ENCODE data around the gene MED25. TPM values are rescaled to one million over a fixed set of nuclear protein-coding genes. Genes with fewer than 3 reads are reported as not detected.

Gene MED25
- total RNA-seq, 1 donor from 2014 or later = 40.1 TPM

DNA sequence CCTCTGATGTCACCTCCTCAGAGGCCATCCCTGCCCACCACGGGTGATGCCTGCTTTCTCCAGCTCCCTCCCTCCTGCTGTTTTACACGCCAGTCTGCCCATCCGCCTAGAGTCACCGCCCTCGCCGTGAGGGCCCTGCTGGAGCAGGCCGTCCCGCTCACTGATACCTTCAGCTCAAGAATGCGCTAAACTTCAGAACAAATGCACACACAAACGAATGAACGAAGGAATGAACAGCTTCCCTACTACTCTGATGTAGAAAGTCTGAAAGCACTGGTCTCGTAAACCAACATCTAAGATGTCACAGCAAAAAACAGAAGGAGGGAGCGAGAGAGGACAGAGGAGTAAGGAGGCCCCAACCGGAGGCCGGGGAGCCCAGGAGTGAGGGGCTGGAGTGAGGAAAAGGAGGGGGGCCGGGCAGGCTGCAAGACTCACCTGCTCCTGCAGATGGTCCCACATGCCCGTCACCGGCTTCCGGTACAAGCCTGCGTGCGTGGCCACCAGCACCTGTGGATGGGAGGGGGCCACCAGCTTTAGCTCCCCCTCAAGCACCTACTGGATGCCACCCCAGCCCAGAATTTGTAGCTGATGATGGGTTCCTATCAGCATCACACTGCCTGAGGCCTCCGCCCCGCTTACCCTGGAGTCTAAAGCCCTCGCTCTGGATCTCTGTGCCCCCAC lies 45.3 kb downstream of the MED25 start:
- no peak for DNase-seq (ENCODE audit: low spot score)
- H3K36me3 Mint-ChIP-seq (ENCODE audit: low read depth) = peaks cover 15% of the 10 kb centered on the region
- H3K27ac Mint-ChIP-seq (ENCODE audit: unreplicated experiment) = no peak overlapping the region
- no peaks in the 10 kb centered on the region for H3K27me3 Mint-ChIP-seq (ENCODE audit: low read depth)
- TF ChIP-seq, protein P1, sequence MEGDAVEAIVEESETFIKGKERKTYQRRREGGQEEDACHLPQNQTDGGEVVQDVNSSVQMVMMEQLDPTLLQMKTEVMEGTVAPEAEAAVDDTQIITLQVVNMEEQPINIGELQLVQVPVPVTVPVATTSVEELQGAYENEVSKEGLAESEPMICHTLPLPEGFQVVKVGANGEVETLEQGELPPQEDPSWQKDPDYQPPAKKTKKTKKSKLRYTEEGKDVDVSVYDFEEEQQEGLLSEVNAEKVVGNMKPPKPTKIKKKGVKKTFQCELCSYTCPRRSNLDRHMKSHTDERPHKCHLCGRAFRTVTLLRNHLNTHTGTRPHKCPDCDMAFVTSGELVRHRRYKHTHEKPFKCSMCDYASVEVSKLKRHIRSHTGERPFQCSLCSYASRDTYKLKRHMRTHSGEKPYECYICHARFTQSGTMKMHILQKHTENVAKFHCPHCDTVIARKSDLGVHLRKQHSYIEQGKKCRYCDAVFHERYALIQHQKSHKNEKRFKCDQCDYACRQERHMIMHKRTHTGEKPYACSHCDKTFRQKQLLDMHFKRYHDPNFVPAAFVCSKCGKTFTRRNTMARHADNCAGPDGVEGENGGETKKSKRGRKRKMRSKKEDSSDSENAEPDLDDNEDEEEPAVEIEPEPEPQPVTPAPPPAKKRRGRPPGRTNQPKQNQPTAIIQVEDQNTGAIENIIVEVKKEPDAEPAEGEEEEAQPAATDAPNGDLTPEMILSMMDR (IDR thresholded peaks at IDR 0.05) = no peak
- no peaks in the 10 kb centered on the region for H3K9me3 Mint-ChIP-seq (ENCODE audit: low read depth)
- H3K4me3 Mint-ChIP-seq (ENCODE audit: unreplicated experiment) = no peak overlapping the region
- H3K4me1 Mint-ChIP-seq (ENCODE audit: low read depth) = peaks cover 36% of the 10 kb centered on the region

DNA sequence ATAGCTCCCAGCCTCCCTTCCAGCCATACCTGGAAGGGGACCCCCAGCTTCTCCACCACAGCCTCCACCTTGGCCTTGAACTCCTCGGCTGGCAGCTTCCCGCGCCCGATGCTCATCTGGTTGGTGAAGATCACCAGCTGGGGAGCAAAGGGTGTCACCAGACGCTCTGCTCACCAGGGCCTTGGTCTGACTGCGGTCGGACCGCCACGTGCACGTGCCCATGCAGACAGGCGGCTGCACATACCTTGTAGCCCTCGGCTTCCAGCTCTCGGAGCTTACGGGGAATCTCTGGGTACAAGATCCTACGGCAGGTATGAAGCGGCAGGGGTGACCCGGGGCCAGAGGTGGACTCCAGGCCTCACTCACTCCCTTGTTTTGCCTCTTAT lies 45.8 kb downstream of the MED25 start:
- no peak overlapping the region for H3K27ac Mint-ChIP-seq (ENCODE audit: unreplicated experiment)
- H3K36me3 Mint-ChIP-seq (ENCODE audit: low read depth) = peaks cover 15% of the 10 kb centered on the region
- no peaks in the 10 kb centered on the region for H3K27me3 Mint-ChIP-seq (ENCODE audit: low read depth)

DNA sequence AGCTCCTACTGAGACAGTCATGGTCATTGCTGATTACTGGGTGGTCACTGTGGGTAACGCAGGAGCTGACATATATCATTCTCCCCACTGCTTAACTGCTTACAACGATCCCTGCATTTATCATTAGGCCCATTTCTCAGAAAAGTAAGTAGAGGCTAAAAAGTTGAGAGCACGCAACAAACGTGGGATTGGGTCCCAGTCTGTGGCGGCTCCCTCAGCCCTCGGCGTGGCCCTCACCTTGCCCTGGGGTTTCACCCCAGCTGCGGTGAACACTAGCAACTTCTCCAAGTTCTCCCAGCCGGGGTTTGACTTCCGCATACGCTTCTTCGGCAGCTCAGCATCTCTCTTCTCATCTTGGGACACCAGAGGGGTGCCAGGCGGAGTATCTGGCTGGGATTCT lies 46.8 kb downstream of the MED25 start:
- H3K4me3 Mint-ChIP-seq (ENCODE audit: unreplicated experiment) = no peak overlapping the region
- H3K36me3 Mint-ChIP-seq (ENCODE audit: low read depth) = peaks cover 14% of the 10 kb centered on the region
- H3K4me1 Mint-ChIP-seq (ENCODE audit: low read depth) = peaks cover 32% of the 10 kb centered on the region
- TF ChIP-seq, protein P1 (IDR thresholded peaks at IDR 0.05) = no peak
- H3K9me3 Mint-ChIP-seq (ENCODE audit: low read depth) = no peaks in the 10 kb centered on the region
- DNase-seq (ENCODE audit: low spot score) = no peak
- no peaks in the 10 kb centered on the region for H3K27me3 Mint-ChIP-seq (ENCODE audit: low read depth)
- H3K27ac Mint-ChIP-seq (ENCODE audit: unreplicated experiment) = peak overlapping the region; percentile 54

More for the DNA sequence above, 45.8 kb downstream of the MED25 start:
- H3K9me3 Mint-ChIP-seq (ENCODE audit: low read depth) = no peaks in the 10 kb centered on the region
- H3K4me3 Mint-ChIP-seq (ENCODE audit: unreplicated experiment) = no peak overlapping the region
- DNase-seq (ENCODE audit: low spot score) = no peak
- H3K4me1 Mint-ChIP-seq (ENCODE audit: low read depth) = peaks cover 34% of the 10 kb centered on the region
- TF ChIP-seq, protein P1 (IDR thresholded peaks at IDR 0.05) = no peak

- TF ChIP-seq, protein P1 (IDR thresholded peaks at IDR 0.05) = no peak
- peak; percentile 96 for DNase-seq (ENCODE audit: low spot score)
- H3K9me3 Mint-ChIP-seq (ENCODE audit: low read depth) = no peaks in the 10 kb centered on the region
- peaks cover 40% of the 10 kb centered on the region for H3K4me1 Mint-ChIP-seq (ENCODE audit: low read depth)
- H3K4me3 Mint-ChIP-seq (ENCODE audit: unreplicated experiment) = peak within 1 kb of the TSS; percentile 96
- H3K27ac Mint-ChIP-seq (ENCODE audit: unreplicated experiment) = peak within 1 kb of the TSS; percentile 89
- H3K27me3 Mint-ChIP-seq (ENCODE audit: low read depth) = no peaks in the 10 kb centered on the region
- peaks cover 14% of the 10 kb centered on the region for H3K36me3 Mint-ChIP-seq (ENCODE audit: low read depth)
Measured at GRCh38 chr19:49866933-49867782, 49.1 kb downstream of the MED25 start, which contains the start of gene PNKP. Gene PNKP, minus strand, starts transcription at chr19:49867576. Its CDS starts 372 bp downstream, at chr19:49867204.

GRCh38 chr19:49869009-49869483 lies 51.0 kb downstream of the MED25 start:
- TF ChIP-seq, protein P1 (IDR thresholded peaks at IDR 0.05) = no peak

More at GRCh38 chr19:49869009-49869483, 51.0 kb downstream of the MED25 start:
- Mint-ChIP-seq H3K27me3 (ENCODE audit: low read depth) (no peaks in the 10 kb centered on the region), H3K9me3 (ENCODE audit: low read depth) (no peaks in the 10 kb centered on the region), H3K27ac (ENCODE audit: unreplicated experiment) (no peak overlapping the region), H3K36me3 (ENCODE audit: low read depth) (peaks cover 8% of the 10 kb centered on the region), H3K4me3 (ENCODE audit: unreplicated experiment) (no peak overlapping the region), H3K4me1 (ENCODE audit: low read depth) (peaks cover 41% of the 10 kb centered on the region)
- no peak for DNase-seq (ENCODE audit: low spot score)
